IMR-90 (cell line): ENCODE data around the gene AADACL4. TPM values are rescaled to one million over a fixed set of nuclear protein-coding genes. Genes with fewer than 3 reads are reported as not detected.
"Not testable (repeated sequence)": the region's sequence is repeated elsewhere in the genome, so short reads cannot be mapped to it uniquely, and the experiment has no call there.

Experiments
- ATAC-seq: fragments of 200-7000 bp; cut with Tn5 transposase; 2 replicates; pipeline ENCODE4 v1.9.1; 2020; ENCODE audit warnings: low read depth, mild to moderate bottlenecking, moderate library complexity
- BruUV-seq: library from RNA; stranded (reverse); fragments of 400-500 nt; replicated peaks from 2 replicates; lab custom pipeline; 2021; lab: Mats Ljungman, UMichigan
- CTCF ChIA-PET: fragments of 300-600 bp; formaldehyde crosslinking; extraction: SDS; loops from one replicate; lab custom pipeline; 2021; ENCODE audit warnings: antibody characterized with exemption; lab: Yijun Ruan, JAX
- POLR2A ChIA-PET: fragments of 300-600 bp; sonication (Branson Sonifier 250); formaldehyde crosslinking; loops from one replicate; lab custom pipeline; 2022; ENCODE audit warnings: antibody characterized with exemption; ENCODE audit not compliant: unreplicated experiment; lab: Charles Lee
- DNase-seq: peaks from one replicate; pipeline ENCODE4 v3.0.0; 2013
- H2AFZ ChIP-seq: replicated peaks from 2 replicates; pipeline ENCODE3; 2013; ENCODE audit warnings: low read length, mild to moderate bottlenecking; ENCODE audit not compliant: poor library complexity
- H2AK5ac ChIP-seq: 2 replicates; pipeline ENCODE4 v1.6.1; 2013; ENCODE audit warnings: low read depth, low read length, inconsistent platforms
- H2AK9ac ChIP-seq: replicated peaks from 2 replicates; pipeline ENCODE3; 2013; ENCODE audit warnings: mild to moderate bottlenecking, low read depth, low read length, moderate library complexity; ENCODE audit not compliant: poor library complexity
- H2BK120ac ChIP-seq: 2 replicates; pipeline ENCODE4 v1.6.1; 2013; ENCODE audit warnings: low read depth, low read length, inconsistent platforms
- H2BK15ac ChIP-seq: 3 replicates; pipeline ENCODE4 v1.6.1; 2013; ENCODE audit warnings: low read depth, low read length, inconsistent platforms
- H2BK20ac ChIP-seq: 2 replicates; pipeline ENCODE4 v1.6.1; 2013; ENCODE audit warnings: low read depth, mild to moderate bottlenecking, inconsistent platforms, low read length, moderate library complexity
- H2BK5ac ChIP-seq: 2 replicates; pipeline ENCODE4 v1.6.1; 2013; ENCODE audit warnings: mild to moderate bottlenecking, low read depth, low read length, inconsistent platforms; ENCODE audit not compliant: poor library complexity, severe bottlenecking
- H3K14ac ChIP-seq: replicated peaks from 2 replicates; pipeline ENCODE4 v1.6.1; 2013; ENCODE audit warnings: low read depth, low read length, inconsistent platforms
- H3K18ac ChIP-seq: 2 replicates; pipeline ENCODE4 v1.6.1; 2013; ENCODE audit warnings: low read depth, low read length, control low read depth
- H3K23ac ChIP-seq: 2 replicates; pipeline ENCODE4 v1.6.1; 2013; ENCODE audit warnings: low read depth, low read length, inconsistent platforms
- H3K27ac ChIP-seq: 2 replicates; pipeline ENCODE4 v1.5.1; 2013; ENCODE audit warnings: mild to moderate bottlenecking, control low read depth, low read length; ENCODE audit not compliant: insufficient read depth
- H3K27me3 ChIP-seq: 2 replicates; pipeline ENCODE4 v1.6.1; 2013; ENCODE audit warnings: low read length; ENCODE audit not compliant: control insufficient read depth, insufficient read depth
- H3K36me3 ChIP-seq: 2 replicates; pipeline ENCODE4 v1.6.1; 2013; ENCODE audit warnings: low read length, mixed read lengths; ENCODE audit not compliant: control insufficient read depth, insufficient read depth
- H3K4ac ChIP-seq: 2 replicates; pipeline ENCODE4 v1.6.1; 2013; ENCODE audit warnings: low read depth, low read length, inconsistent platforms
- H3K4me1 ChIP-seq: 2 replicates; pipeline ENCODE4 v1.6.1; 2013; ENCODE audit warnings: low read length, mixed read lengths; ENCODE audit not compliant: control insufficient read depth, insufficient read depth
- H3K4me2 ChIP-seq: 2 replicates; pipeline ENCODE4 v1.6.1; 2013; ENCODE audit warnings: low read depth, mild to moderate bottlenecking, control low read depth, low read length, moderate library complexity
- H3K4me3 ChIP-seq: 2 replicates; pipeline ENCODE4 v1.5.1; 2013; ENCODE audit warnings: low read depth, mild to moderate bottlenecking, control low read depth, low read length, moderate library complexity; ENCODE audit not compliant: insufficient read depth
- H3K56ac ChIP-seq: 2 replicates; pipeline ENCODE4 v1.6.1; 2013; ENCODE audit warnings: low read length, inconsistent platforms; ENCODE audit not compliant: insufficient read depth; ENCODE audit errors: extremely low read depth
- H3K79me1 ChIP-seq, 2 experiments: 2 replicates each; pipeline ENCODE4 v1.6.1; 2013; ENCODE audit warnings: low read length in 2 of 2, inconsistent platforms in 1 of 2, low read depth in 1 of 2
- H3K9ac ChIP-seq: 2 replicates; pipeline ENCODE4 v1.6.1; 2013; ENCODE audit warnings: low read depth, low read length, control low read depth
- H3K9me1 ChIP-seq: 2 replicates; pipeline ENCODE4 v1.6.1; 2013; ENCODE audit warnings: low read length, inconsistent platforms; ENCODE audit not compliant: insufficient read depth
- H3K9me3 ChIP-seq: 2 replicates; pipeline ENCODE4 v1.6.1; 2013; ENCODE audit warnings: low read length; ENCODE audit not compliant: control insufficient read depth, insufficient read depth
- H4K20me1 ChIP-seq: 2 replicates; pipeline ENCODE4 v1.6.1; 2013; ENCODE audit warnings: low read length, inconsistent platforms; ENCODE audit not compliant: insufficient read depth
- H4K5ac ChIP-seq: 2 replicates; pipeline ENCODE4 v1.6.1; 2013; ENCODE audit warnings: mild to moderate bottlenecking, low read depth, low read length, control low read depth
- H4K8ac ChIP-seq, 2 experiments: 2 replicates each; pipeline ENCODE4 v1.6.1; 2013; ENCODE audit warnings: low read depth in 2 of 2, low read length in 2 of 2, control low read depth in 1 of 2, inconsistent platforms in 1 of 2
- H4K91ac ChIP-seq: 2 replicates; pipeline ENCODE4 v1.6.1; 2013; ENCODE audit warnings: low read depth, low read length, inconsistent platforms; ENCODE audit not compliant: insufficient read depth
- MXI1 ChIP-seq: IDR thresholded peaks from 2 replicates; pipeline ENCODE4 v1.6.1; 2012; ENCODE audit warnings: low read depth, mild to moderate bottlenecking, low read length, moderate library complexity, borderline replicate concordance
- WGBS, 2 experiments: methylation state at CpG; one replicate each; pipeline versions ENCODE4 v1.1.5 to v1.1.7; 2013; ENCODE audit warnings: missing lambda C conversion rate in 2 of 2; ENCODE audit not compliant: insufficient read length in 1 of 2; ENCODE audit errors: extremely low coverage in 2 of 2; 5-methylcytosine and 5-hydroxymethylcytosine counted together
- dilution Hi-C: fragments of 300-500 bp; cut with HindIII; formaldehyde crosslinking; loops from one replicate; pipeline ENCODE4 v1.14.3; 2018; ENCODE audit warnings: low sequenced_read_pairs; ENCODE audit not compliant: unreplicated experiment
- in situ Hi-C: fragments of 300-500 bp; cut with MboI; formaldehyde crosslinking; loops from 3 replicates; pipeline ENCODE4 v1.14.3; 2019; ENCODE audit warnings: low sequenced_read_pairs, inconsistent platforms, mixed read lengths
- intact Hi-C: fragments of 100-400 bp; cut with micrococcal nuclease; formaldehyde crosslinking; loops from 2 replicates; pipeline ENCODE4 v1.10.0; 2022
- polyA plus RNA-seq, 3 experiments: library from polyadenylated mRNA; depleted of rRNA; stranded (reverse); fragments of >200 nt; gene quantifications; 2 replicates each; pipeline ENCODE4 v1.2.3, GENCODE V29; 2012; ENCODE audit warnings: low replicate concordance in 1 of 3
- total RNA-seq: library from RNA; depleted of rRNA; stranded (reverse); fragments of >200 nt; gene quantifications from 2 replicates; pipeline ENCODE4 v1.2.3, GENCODE V29; 2012

Gene AADACL4
- total and polyA plus RNA-seq, 2 of the 4 experiments (the other 2 are of a cell fraction), result not detected

GRCh38 chr1:12657060-12657884, 13.4 kb downstream of the AADACL4 start (continued):
- TF ChIP-seq MXI1, result no peak

DNA sequence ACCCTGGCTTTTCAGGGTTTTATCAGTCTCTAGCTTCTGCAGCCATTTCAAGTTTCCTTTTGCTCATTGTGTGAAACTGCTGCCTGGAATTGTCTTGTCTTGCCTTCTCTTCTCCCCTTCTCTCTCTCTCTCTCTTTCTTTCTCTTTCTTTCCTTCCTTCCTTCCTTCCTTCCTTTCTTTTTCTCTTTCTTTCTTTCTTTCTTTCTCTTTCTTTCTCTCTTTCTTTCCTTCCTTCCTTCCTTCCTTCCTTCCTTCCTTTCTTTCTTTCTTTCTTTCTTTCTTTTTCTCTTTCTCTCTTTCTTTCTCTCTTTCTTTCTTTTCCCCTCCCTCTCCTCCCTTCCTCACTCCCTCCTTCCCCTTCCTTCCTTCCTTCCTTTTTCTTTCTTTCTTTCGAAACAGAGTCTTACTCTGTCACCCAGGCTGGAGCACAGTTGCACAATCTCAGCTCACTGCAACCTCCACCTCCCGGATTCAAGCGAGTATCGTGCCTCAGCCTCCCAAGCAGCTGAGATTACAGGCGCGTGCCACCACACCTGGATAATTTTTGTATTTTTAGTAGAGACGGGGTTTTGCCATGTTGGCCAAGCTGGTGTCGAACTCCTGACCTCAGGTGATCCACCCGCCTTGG, 14.1 kb downstream of the AADACL4 start:
- H3K4me1 ChIP-seq, dilution Hi-C loops: not testable (repeated sequence)

More for the DNA sequence above, 14.1 kb downstream of the AADACL4 start:
- H3K18ac ChIP-seq, H3K4me3 ChIP-seq, H3K14ac ChIP-seq, BruUV-seq, H3K9me1 ChIP-seq, H3K79me1 ChIP-seq, H3K9ac ChIP-seq, H3K4ac ChIP-seq, H3K4me2 ChIP-seq, H2AK9ac ChIP-seq, H3K36me3 ChIP-seq, H2AFZ ChIP-seq, H4K20me1 ChIP-seq, H4K91ac ChIP-seq, ATAC-seq, H2BK15ac ChIP-seq, H2BK5ac ChIP-seq, H2AK5ac ChIP-seq, H2BK120ac ChIP-seq, H4K5ac ChIP-seq, H3K56ac ChIP-seq, H3K23ac ChIP-seq, DNase-seq, POLR2A ChIA-PET, H3K27ac ChIP-seq, H3K9me3 ChIP-seq, H4K8ac ChIP-seq, in situ Hi-C loops, H2BK20ac ChIP-seq: not testable (repeated sequence)
- WGBS, 2 experiments, result no CpG with 5 or more reads among the region's 9 CpGs
- CTCF ChIA-PET, result interaction anchor here (0.5 to 1.7 kb wide), 6 partner anchors 10 to 344 kb away, joined by 3 to 15 read pairs (median 5); no protein-coding TSS in a partner anchor
- intact Hi-C loops, result loop anchor here (2.0 to 10.0 kb wide), 2 partner anchors 39 to 533 kb away; partner anchors contain the start of gene DHRS3
- peaks cover 26% of the 10 kb centered on the region for H3K27me3 ChIP-seq
